Measurements from ENCODE around the gene ZNF710.

- TF ChIP-seq CTCF (IDR thresholded peaks at IDR 0.05) (no peak), POLR2AphosphoS5 (IDR thresholded peaks at IDR 0.05) (no peak), POLR2A (IDR thresholded peaks at IDR 0.05) (no peak)
These were observed 112.0 kb downstream of the ZNF710 start for GRCh38 chr15:90113166-90113565.
